Endothelial cell of umbilical vein (primary cell): ENCODE results near the gene ESRRB. TPM values are rescaled to one million over a fixed set of nuclear protein-coding genes. Genes with fewer than 3 reads are reported as not detected.

Source experiments
- BruUV-seq: library from RNA; stranded (reverse); fragments of 400-500 nt; replicated peaks from 2 replicates; lab custom pipeline; 2021; lab: Mats Ljungman, UMichigan
- CTCF ChIA-PET: fragments of 300-600, 350-600 bp; sonication (Branson Sonifier 250); formaldehyde crosslinking; loops from one replicate; lab custom pipeline; 2021; ENCODE audit warnings: antibody characterized with exemption, inconsistent platforms; lab: Charles Lee
- POLR2A ChIA-PET: fragments of 300-600, 350-600 bp; sonication (Branson Sonifier 250); formaldehyde crosslinking; loops from one replicate; lab custom pipeline; 2021; ENCODE audit warnings: antibody characterized with exemption, inconsistent platforms; lab: Charles Lee
- DNase-seq: peaks from one replicate; pipeline ENCODE4 v3.0.0-alpha.2; 2011; ENCODE audit warnings: low read depth, low spot score
- FAIRE-seq: peaks from 2 replicates; lab custom pipeline; 2011; peaks lifted over from hg19 to GRCh38; lab: Jason Lieb, UNC
- H2AFZ ChIP-seq: 2 replicates; pipeline ENCODE4 v1.6.0; 2012; ENCODE audit warnings: low read depth, low read length, control low read depth, inconsistent platforms
- H3K27ac ChIP-seq: 2 replicates; pipeline ENCODE4 v1.5.1; 2011; ENCODE audit warnings: low read depth, mild to moderate bottlenecking, control low read depth, low read length, moderate library complexity; ENCODE audit not compliant: insufficient read depth
- H3K27me3 ChIP-seq, 2 experiments: 2 replicates each; pipeline versions ENCODE4 v1.6.0 to v1.6.1; 2011; ENCODE audit warnings: low read length in 2 of 2, mixed read lengths in 1 of 2; ENCODE audit not compliant: control insufficient read depth in 2 of 2, insufficient read depth in 2 of 2
- H3K36me3 ChIP-seq, 2 experiments: 2 replicates in 1 of 2; 3 replicates in 1 of 2; pipeline ENCODE4 v1.5.1; 2011; ENCODE audit warnings: low read length in 2 of 2, mild to moderate bottlenecking in 1 of 2, moderate library complexity in 1 of 2; ENCODE audit not compliant: control insufficient read depth in 2 of 2, insufficient read depth in 2 of 2; ENCODE audit errors: extremely low read depth in 1 of 2
- H3K4me1 ChIP-seq: 3 replicates; pipeline ENCODE4 v1.5.1; 2011; ENCODE audit warnings: mild to moderate bottlenecking, low read length; ENCODE audit not compliant: control insufficient read depth, insufficient read depth; ENCODE audit errors: extremely low read depth
- H3K4me2 ChIP-seq: 2 replicates; pipeline ENCODE4 v1.6.1; 2011; ENCODE audit warnings: low read length, control low read depth, mixed read lengths; ENCODE audit not compliant: insufficient read depth
- H3K4me3 ChIP-seq, 3 experiments: fragments of 200-600 bp in 1 of 3; sonication (generic), shearing (Covaris generic) in 1 of 3; replicated peaks in 1 of 3; 2 replicates each; pipeline ENCODE4 v1.5.1; 2011 to 2016; ENCODE audit warnings: control low read depth in 3 of 3, low read length in 3 of 3, mild to moderate bottlenecking in 2 of 3, inconsistent platforms in 1 of 3, low read depth in 1 of 3, moderate library complexity in 1 of 3; ENCODE audit not compliant: insufficient read depth in 1 of 3
- H3K79me2 ChIP-seq: 2 replicates; pipeline ENCODE4 v1.6.0; 2012; ENCODE audit warnings: low read length, inconsistent platforms; ENCODE audit not compliant: control insufficient read depth, insufficient read depth
- H3K9ac ChIP-seq: replicated peaks from 2 replicates; pipeline ENCODE3; 2011; ENCODE audit warnings: low read length, control low read depth; ENCODE audit not compliant: insufficient read depth; ENCODE audit errors: extremely low read depth
- H3K9me1 ChIP-seq: replicated peaks from 3 replicates; pipeline ENCODE4 v1.6.0; 2011; ENCODE audit warnings: mild to moderate bottlenecking, low read length; ENCODE audit not compliant: control insufficient read depth, insufficient read depth; ENCODE audit errors: extremely low read depth
- H3K9me3 ChIP-seq: replicated peaks from 2 replicates; pipeline ENCODE4 v1.5.1; 2012; ENCODE audit warnings: low read length, inconsistent platforms; ENCODE audit not compliant: control insufficient read depth, insufficient read depth
- H4K20me1 ChIP-seq: replicated peaks from 2 replicates; pipeline ENCODE3; 2011; ENCODE audit warnings: mild to moderate bottlenecking, low read length; ENCODE audit not compliant: control insufficient read depth, insufficient read depth; ENCODE audit errors: extremely low read depth
- CTCF ChIP-seq, 2 donors: IDR thresholded peaks; 1 replicate in 1 of 2; 2 replicates in 1 of 2; pipeline ENCODE4 v1.5.1; 2011; ENCODE audit warnings: low read length in 2 of 2, mild to moderate bottlenecking in 2 of 2, moderate library complexity in 2 of 2, control low read depth in 1 of 2, inconsistent platforms in 1 of 2, low read depth in 1 of 2; ENCODE audit not compliant: insufficient read depth in 1 of 2; ENCODE audit errors: extremely low read depth in 1 of 2
- EZH2 ChIP-seq: IDR thresholded peaks from 2 replicates; pipeline ENCODE4 v1.6.1; 2012; ENCODE audit warnings: borderline replicate concordance, low read depth, mild to moderate bottlenecking, moderate library complexity, low read length, inconsistent platforms; ENCODE audit not compliant: severe bottlenecking
- FOS ChIP-seq: IDR thresholded peaks from 2 replicates; pipeline ENCODE4 v1.6.1; 2011; ENCODE audit warnings: mild to moderate bottlenecking, low read length, moderate library complexity, borderline replicate concordance; ENCODE audit not compliant: insufficient read depth
- GATA2 ChIP-seq: IDR thresholded peaks from 2 replicates; pipeline ENCODE4 v1.7.0; 2011; ENCODE audit warnings: low read depth, mild to moderate bottlenecking, moderate library complexity, mixed read lengths, low read length; ENCODE audit not compliant: insufficient read length, insufficient read depth
- JUN ChIP-seq: IDR thresholded peaks from 2 replicates; pipeline ENCODE4 v1.6.1; 2011; ENCODE audit warnings: borderline replicate concordance, low read depth; ENCODE audit not compliant: insufficient read length, insufficient read depth
- MAX ChIP-seq: IDR thresholded peaks from 2 replicates; pipeline ENCODE4 v1.6.1; 2011; ENCODE audit not compliant: insufficient read depth, insufficient read length
- MYC ChIP-seq: IDR thresholded peaks from one replicate; pipeline ENCODE4 v1.6.1; 2011; ENCODE audit warnings: mild to moderate bottlenecking, low read depth, low read length
- POLR2A ChIP-seq: IDR thresholded peaks from 2 replicates; pipeline ENCODE4 v1.6.1; 2012; ENCODE audit warnings: low read depth, mild to moderate bottlenecking, control low read depth, low read length
- POLR2AphosphoS5 ChIP-seq: IDR thresholded peaks from 2 replicates; pipeline ENCODE4 v1.6.1; 2012; ENCODE audit warnings: low read depth, mild to moderate bottlenecking, control low read depth, low read length, moderate library complexity; ENCODE audit not compliant: insufficient read depth
- dilution Hi-C: fragments of 300-500 bp; cut with MboI; formaldehyde crosslinking; loops from one replicate; pipeline ENCODE4 v1.15.0; 2019; ENCODE audit warnings: low sequenced_read_pairs; ENCODE audit not compliant: extremely low pct_ligation_motif_present
- intact Hi-C: fragments of 100-400 bp; cut with micrococcal nuclease; formaldehyde crosslinking; loops from one replicate; pipeline ENCODE4 v1.10.0; 2022
- polyA plus RNA-seq, 4 experiments: library from polyadenylated mRNA; depleted of rRNA in 3 of 4; stranded (reverse) in 3 of 4; unstranded in 1 of 4; fragments of >200 nt; gene quantifications; 2 replicates each; pipeline versions ENCODE4 v1.2.1 to v1.2.3, GENCODE V29; 2011 to 2012; ENCODE audit warnings: missing spikeins in 1 of 4
- total RNA-seq: library from RNA; stranded (reverse); gene quantifications from 2 replicates; pipeline ENCODE4 v1.2.3, GENCODE V29; 2021

The ESRRB gene
- total and polyA plus RNA-seq, 2 donors (not counting 3 experiments of a cell fraction or from before 2014, with no cell fraction given), result not detected

GRCh38 chr14:76354310-76354709 is 21.6 kb upstream of the ESRRB start:
- intact Hi-C loops, result loop anchor here (5.0 kb wide), 2 partner anchors 157 to 367 kb away; partner anchors contain the start of gene IFT43
- TF ChIP-seq EZH2 (no peak), JUN (no peak), POLR2AphosphoS5 (no peak), GATA2 (no peak), POLR2A (no peak), CTCF (IDR thresholded peaks at IDR 0.05; ENCODE audit: extremely low read depth in 1 of 2, insufficient read depth in 1 of 2, low read depth in 1 of 2, low read length in 2 of 2) (no peak), MAX (no peak), FOS (no peak), MYC (no peak)
- Histone ChIP-seq H2AFZ (no peak overlapping the region), H3K9me1 (no peaks in the 10 kb centered on the region), H3K27me3 (peaks cover 2 to 7% of the 10 kb centered on the region in 2 experiments), H3K79me2 (no peaks in the 10 kb centered on the region), H4K20me1 (no peaks in the 10 kb centered on the region), H3K4me1 (peaks cover 6% of the 10 kb centered on the region), H3K4me2 (no peak overlapping the region), H3K27ac (no peak overlapping the region), H3K9ac (no peak overlapping the region), H3K4me3 (no peak overlapping the region), H3K36me3 (no peaks in the 10 kb centered on the region), H3K9me3 (no peaks in the 10 kb centered on the region)
- DNase-seq (no peak), FAIRE-seq (no peak)
- dilution Hi-C loops, result no loop called here
- BruUV-seq, result no TSS peak
- POLR2A ChIA-PET, result no interaction called here
- CTCF ChIA-PET, result interaction anchor here (1.5 to 6.4 kb wide), 5 partner anchors 33 to 448 kb away, joined by 6 to 141 read pairs (median 10); no protein-coding TSS in a partner anchor
